HepG2 (cell line): ENCODE results near the gene MGAT1. TPM values are rescaled to one million over a fixed set of nuclear protein-coding genes. Genes with fewer than 3 reads are reported as not detected.
A peak's percentile ranks its signal among the peaks of the same experiment; 100 is the strongest.

ENCODE experiments used
- ATAC-seq: fragments of 200-7000 bp; cut with Tn5 transposase; 3 replicates; pipeline ENCODE4 v1.9.1; 2020; ENCODE audit warnings: mild to moderate bottlenecking, moderate library complexity
- BruUV-seq: library from RNA; stranded (reverse); fragments of 400-500 nt; replicated peaks from 2 replicates; lab custom pipeline; 2021; lab: Mats Ljungman, UMichigan
- CTCF ChIA-PET: fragments of 300-600 bp; formaldehyde crosslinking; extraction: SDS; loops from one replicate; lab custom pipeline; 2021; ENCODE audit warnings: low total read pairs, inconsistent platforms, low intra/inter-chr PET ratio; lab: Yijun Ruan, JAX
- POLR2A ChIA-PET: fragments of 350-600 bp; sonication (Branson Sonifier 250); formaldehyde crosslinking; loops from one replicate; lab custom pipeline; 2020; ENCODE audit warnings: antibody characterized with exemption, inconsistent platforms; lab: Yijun Ruan, JAX
- DNase-seq: peaks from one replicate; pipeline ENCODE4 v3.0.0-alpha.2; 2015; ENCODE audit warnings: low spot score
- FAIRE-seq: peaks from 3 replicates; lab custom pipeline; 2011; peaks lifted over from hg19 to GRCh38; lab: Jason Lieb, UNC
- H2AFZ ChIP-seq: one replicate; pipeline ENCODE4 v1.6.1; 2011; ENCODE audit warnings: low read length, inconsistent platforms
- H3K27ac ChIP-seq: fragments of 300-600 bp; 3 replicates; pipeline ENCODE4 v1.8.0; 2011; ENCODE audit warnings: mixed run types, mild to moderate bottlenecking, mixed read lengths, low read length, inconsistent platforms; ENCODE audit not compliant: insufficient read depth; ENCODE audit errors: extremely low read length
- H3K27me3 ChIP-seq, 2 experiments: fragments of 200-600 bp in 1 of 2; 2 replicates in 1 of 2; 3 replicates in 1 of 2; pipeline versions ENCODE4 v1.6.0 to v1.8.0; 2011; ENCODE audit warnings: low read length in 2 of 2, mild to moderate bottlenecking in 2 of 2, moderate library complexity in 2 of 2, inconsistent platforms in 1 of 2; ENCODE audit not compliant: insufficient read depth in 2 of 2, control insufficient read depth in 1 of 2
- H3K36me3 ChIP-seq, 2 experiments: fragments of 200-600 bp in 1 of 2; replicated peaks in 1 of 2; 2 replicates in 1 of 2; 3 replicates in 1 of 2; pipeline versions ENCODE4 v1.5.1 to v1.8.0; 2011; ENCODE audit warnings: low read length in 2 of 2, inconsistent platforms in 1 of 2; ENCODE audit not compliant: insufficient read depth in 2 of 2, control insufficient read depth in 1 of 2
- H3K4me1 ChIP-seq: 2 replicates; pipeline ENCODE4 v1.5.1; 2012; ENCODE audit warnings: low read length, inconsistent platforms; ENCODE audit not compliant: insufficient read depth
- H3K4me2 ChIP-seq: 2 replicates; pipeline ENCODE4 v1.6.0; 2011; ENCODE audit warnings: low read depth, low read length, inconsistent platforms
- H3K4me3 ChIP-seq, 3 experiments: fragments of 200-600 bp in 1 of 3; sonication (generic), shearing (Covaris generic) in 1 of 3; replicated peaks in 1 of 3; 2 replicates each; pipeline ENCODE4 v1.5.1; 2011 to 2016; ENCODE audit warnings: low read length in 3 of 3, inconsistent platforms in 2 of 3, low read depth in 2 of 3, mild to moderate bottlenecking in 2 of 3, control low read depth in 1 of 3, mixed read lengths in 1 of 3; ENCODE audit not compliant: insufficient read depth in 1 of 3
- H3K79me2 ChIP-seq: one replicate; pipeline ENCODE4 v1.6.1; 2011; ENCODE audit warnings: low read length, inconsistent platforms; ENCODE audit not compliant: insufficient read depth
- H3K9ac ChIP-seq: 2 replicates; pipeline ENCODE4 v1.6.0; 2011; ENCODE audit warnings: mild to moderate bottlenecking, low read depth, low read length, inconsistent platforms; ENCODE audit not compliant: insufficient read depth
- H3K9me3 ChIP-seq: 2 replicates; pipeline ENCODE4 v1.5.1; 2012; ENCODE audit warnings: mild to moderate bottlenecking, low read length
- H4K20me1 ChIP-seq: 2 replicates; pipeline ENCODE4 v1.6.0; 2011; ENCODE audit warnings: inconsistent platforms, mild to moderate bottlenecking, low read length, moderate library complexity; ENCODE audit not compliant: insufficient read depth
- HNF4G ChIP-seq, 2 experiments: sonication (generic) in 1 of 2; formaldehyde crosslinking in 1 of 2; IDR thresholded peaks; 2 replicates each; pipeline versions ENCODE4 v1.4.0 to v1.6.1; 2011 to 2020; ENCODE audit warnings: borderline replicate concordance in 2 of 2, low read depth in 2 of 2, mild to moderate bottlenecking in 2 of 2, low read length in 1 of 2, missing genetic modification reagents in 1 of 2, moderate library complexity in 1 of 2
- KDM2A ChIP-seq: sonication (generic); formaldehyde crosslinking; IDR thresholded peaks from 2 replicates; pipeline ENCODE4 v1.4.0; 2020; ENCODE audit warnings: low read depth, missing genetic modification reagents, borderline replicate concordance
- MYNN ChIP-seq: sonication (generic); formaldehyde crosslinking; IDR thresholded peaks from 2 replicates; pipeline ENCODE4 v1.4.0; 2020; ENCODE audit warnings: mild to moderate bottlenecking, low read depth, missing genetic modification reagents
- NFKBIZ ChIP-seq: IDR thresholded peaks from 2 replicates; pipeline ENCODE4 v1.6.1; 2018; ENCODE audit warnings: missing genetic modification reagents, missing compliant biosample characterization
- POGZ ChIP-seq: sonication (generic); formaldehyde crosslinking; IDR thresholded peaks from 2 replicates; pipeline ENCODE4 v1.4.0; 2020; ENCODE audit warnings: mild to moderate bottlenecking, missing genetic modification reagents
- PRMT3 ChIP-seq: sonication (generic); formaldehyde crosslinking; IDR thresholded peaks from 2 replicates; pipeline ENCODE4 v1.8.1; 2022; ENCODE audit warnings: low read depth, mild to moderate bottlenecking, moderate library complexity, missing genetic modification reagents, borderline replicate concordance
- RBFOX2 ChIP-seq: fragments of 200-400 bp; formaldehyde crosslinking; IDR thresholded peaks from 2 replicates; pipeline ENCODE4 v1.6.1; 2017; ENCODE audit warnings: low read depth, mild to moderate bottlenecking, low read length
- ZBTB8A ChIP-seq: sonication (generic); formaldehyde crosslinking; IDR thresholded peaks from 2 replicates; pipeline ENCODE4 v1.4.0; 2020; ENCODE audit warnings: mild to moderate bottlenecking, low read depth, missing genetic modification reagents, borderline replicate concordance
- ZNF335 ChIP-seq: sonication (generic); formaldehyde crosslinking; IDR thresholded peaks from 2 replicates; pipeline ENCODE4 v1.4.0; 2020; ENCODE audit warnings: missing genetic modification reagents
- ZNF567 ChIP-seq: sonication (generic); formaldehyde crosslinking; IDR thresholded peaks from 2 replicates; pipeline ENCODE4 v1.8.1; 2023; ENCODE audit warnings: mild to moderate bottlenecking, missing genetic modification reagents, borderline replicate concordance
- ZNF605 ChIP-seq: sonication (generic); formaldehyde crosslinking; IDR thresholded peaks from 2 replicates; pipeline ENCODE4 v1.8.0; 2022; ENCODE audit warnings: mild to moderate bottlenecking, missing genetic modification reagents
- ZNF670 ChIP-seq: sonication (generic); formaldehyde crosslinking; IDR thresholded peaks from 2 replicates; pipeline ENCODE4 v1.8.0; 2022; ENCODE audit warnings: mild to moderate bottlenecking, missing genetic modification reagents, borderline replicate concordance
- WGBS: methylation state at CpG from one replicate; pipeline ENCODE4 v1.1.6; 2017; ENCODE audit warnings: low lambda C conversion rate; 5-methylcytosine and 5-hydroxymethylcytosine counted together
- in situ Hi-C: cut with HindIII; loops from 2 replicates; pipeline ENCODE4 v1.10.0; 2017; ENCODE audit warnings: low pct_unique_long_range_greater_than_20kb; ENCODE audit not compliant: extremely low pct_ligation_motif_present
- intact Hi-C: fragments of 100-400 bp; cut with micrococcal nuclease; formaldehyde crosslinking; loops from one replicate; pipeline ENCODE4 v1.10.0; 2022; ENCODE audit not compliant: unreplicated experiment
- polyA plus RNA-seq, 8 experiments: library from polyadenylated mRNA; depleted of rRNA in 3 of 8; stranded (reverse) in 7 of 8; unstranded in 1 of 8; fragments of >200 nt; fragmentation: Illumina TruSeq in 4 of 8; extraction: Trizol in 4 of 8; gene quantifications; 2 replicates each; pipeline versions ENCODE4 v1.2.1 to v1.2.3, GENCODE V29; 2011 to 2016; ENCODE audit warnings: low read depth in 4 of 8, missing spikeins in 1 of 8, mixed read lengths in 1 of 8; ENCODE audit not compliant: insufficient read depth in 1 of 8
- total RNA-seq, 5 experiments: library from RNA; depleted of rRNA; stranded (reverse); fragments of >200 nt; fragmentation: Illumina TruSeq; extraction: Trizol; gene quantifications; 2 replicates each; pipeline ENCODE4 v1.2.3, GENCODE V29; 2016; ENCODE audit warnings: low read depth in 1 of 5
- TF ChIP-seq, protein P1 (sequence below): sonication (generic); formaldehyde crosslinking; IDR thresholded peaks from 2 replicates; pipeline ENCODE4; 2020; ENCODE audit warnings: missing genetic modification reagents, mild to moderate bottlenecking, borderline replicate concordance
- TF ChIP-seq, protein P2 (sequence below): sonication (generic); formaldehyde crosslinking; IDR thresholded peaks from 2 replicates; pipeline ENCODE4 v1.4.0; 2020; ENCODE audit warnings: missing genetic modification reagents

Gene MGAT1
- total and polyA plus RNA-seq, 2 of the 13 experiments (the other 11 are each of a cell fraction or from before 2014, with no cell fraction given), result 50.1 to 55.3 TPM

- TF ChIP-seq, protein P1, sequence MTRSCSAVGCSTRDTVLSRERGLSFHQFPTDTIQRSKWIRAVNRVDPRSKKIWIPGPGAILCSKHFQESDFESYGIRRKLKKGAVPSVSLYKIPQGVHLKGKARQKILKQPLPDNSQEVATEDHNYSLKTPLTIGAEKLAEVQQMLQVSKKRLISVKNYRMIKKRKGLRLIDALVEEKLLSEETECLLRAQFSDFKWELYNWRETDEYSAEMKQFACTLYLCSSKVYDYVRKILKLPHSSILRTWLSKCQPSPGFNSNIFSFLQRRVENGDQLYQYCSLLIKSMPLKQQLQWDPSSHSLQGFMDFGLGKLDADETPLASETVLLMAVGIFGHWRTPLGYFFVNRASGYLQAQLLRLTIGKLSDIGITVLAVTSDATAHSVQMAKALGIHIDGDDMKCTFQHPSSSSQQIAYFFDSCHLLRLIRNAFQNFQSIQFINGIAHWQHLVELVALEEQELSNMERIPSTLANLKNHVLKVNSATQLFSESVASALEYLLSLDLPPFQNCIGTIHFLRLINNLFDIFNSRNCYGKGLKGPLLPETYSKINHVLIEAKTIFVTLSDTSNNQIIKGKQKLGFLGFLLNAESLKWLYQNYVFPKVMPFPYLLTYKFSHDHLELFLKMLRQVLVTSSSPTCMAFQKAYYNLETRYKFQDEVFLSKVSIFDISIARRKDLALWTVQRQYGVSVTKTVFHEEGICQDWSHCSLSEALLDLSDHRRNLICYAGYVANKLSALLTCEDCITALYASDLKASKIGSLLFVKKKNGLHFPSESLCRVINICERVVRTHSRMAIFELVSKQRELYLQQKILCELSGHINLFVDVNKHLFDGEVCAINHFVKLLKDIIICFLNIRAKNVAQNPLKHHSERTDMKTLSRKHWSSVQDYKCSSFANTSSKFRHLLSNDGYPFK, result no peak
- 0 out of 2 replicates have a peak, but pooled peaks have one; percentile 6 for TF ChIP-seq ZBTB8A (CRISPR knock-in tag)
These were observed 7.0 kb upstream of the MGAT1 start (continued) for GRCh38 chr5:180809403-180810209.

DNA sequence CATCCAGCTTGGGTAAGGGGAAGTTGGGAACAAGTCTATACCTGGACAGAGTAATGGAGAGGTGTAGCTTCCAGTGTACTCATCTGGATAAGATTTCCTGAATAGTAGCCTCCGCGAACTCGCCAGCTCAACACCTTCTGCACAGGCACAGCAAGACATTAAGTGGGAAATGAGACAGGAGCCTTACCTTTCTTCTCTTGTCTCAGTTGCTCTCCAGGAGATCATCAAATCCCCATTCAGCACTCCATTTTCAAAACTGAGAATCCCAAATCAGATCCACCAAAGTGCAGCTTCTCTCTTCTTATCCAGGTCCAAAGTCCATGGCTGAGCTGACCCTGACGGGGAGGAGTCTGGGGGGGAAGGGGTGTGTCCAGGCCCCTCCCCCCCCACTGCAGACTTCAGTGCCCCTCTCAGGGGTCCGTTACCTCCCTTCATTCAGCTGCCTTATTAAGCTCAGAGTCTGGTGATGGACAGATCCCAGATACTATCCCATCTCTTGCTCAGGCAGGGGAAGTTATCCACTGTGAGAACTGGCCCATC lies 5.9 kb upstream of the MGAT1 start:
- POLR2A ChIA-PET, result interaction anchor here (0.5 to 3.3 kb wide), 9 partner anchors 8 to 77 kb away, joined by 3 to 14 read pairs (median 4); partner anchors contain the start of gene ZFP62
- Histone ChIP-seq H3K4me3 (peak overlapping the region; percentile 72 to 85 (median 79)), H3K27ac (peak overlapping the region; percentile 100), H3K4me2 (peak overlapping the region; percentile 79), H2AFZ (no peak overlapping the region), H3K9ac (peak overlapping the region; percentile 89), H3K27me3 (no peaks in the 10 kb centered on the region; a peak in 1 of 5 replicates), H3K4me1 (peaks cover 65% of the 10 kb centered on the region), H3K79me2 (peaks cover 56% of the 10 kb centered on the region), H3K9me3 (no peaks in the 10 kb centered on the region), H3K36me3 (peaks cover 0 to 3% of the 10 kb centered on the region in 2 experiments; a peak in 1 of 5 replicates), H4K20me1 (peaks cover 31% of the 10 kb centered on the region)
- FAIRE-seq (peak; percentile 70), ATAC-seq (peak; percentile 1; the same call in 2 of the 3 replicates), DNase-seq (peak; percentile 74)
- BruUV-seq, result no TSS peak
- CTCF ChIA-PET, result no interaction called here
- in situ Hi-C loops, result no loop called here
- intact Hi-C loops, result no loop called here
- WGBS, result 11% methylated on average over 4 of the region's 5 CpGs
- TF ChIP-seq ZNF670 (no peak), NFKBIZ (CRISPR knock-in tag) (no peak), PRMT3 (CRISPR knock-in tag) (no peak), ZNF605 (CRISPR knock-in tag) (peak; percentile 26; the same call in 1 of the 2 replicates), ZNF335 (CRISPR knock-in tag) (no peak), MYNN (CRISPR knock-in tag) (no peak), RBFOX2 (peak; percentile 46; the same call in 1 of the 2 replicates), HNF4G (IDR thresholded peaks at IDR 0.05; ENCODE audit: borderline replicate concordance, low read depth, low read length) (peak; percentile 90), HNF4G (CRISPR knock-in tag; IDR thresholded peaks at IDR 0.05; ENCODE audit: borderline replicate concordance, low read depth) (peak; percentile 75; the same call in 1 of the 2 replicates), POGZ (no peak), KDM2A (CRISPR knock-in tag) (no peak), ZNF567 (CRISPR knock-in tag) (no peak)
- TF ChIP-seq, protein P2, sequence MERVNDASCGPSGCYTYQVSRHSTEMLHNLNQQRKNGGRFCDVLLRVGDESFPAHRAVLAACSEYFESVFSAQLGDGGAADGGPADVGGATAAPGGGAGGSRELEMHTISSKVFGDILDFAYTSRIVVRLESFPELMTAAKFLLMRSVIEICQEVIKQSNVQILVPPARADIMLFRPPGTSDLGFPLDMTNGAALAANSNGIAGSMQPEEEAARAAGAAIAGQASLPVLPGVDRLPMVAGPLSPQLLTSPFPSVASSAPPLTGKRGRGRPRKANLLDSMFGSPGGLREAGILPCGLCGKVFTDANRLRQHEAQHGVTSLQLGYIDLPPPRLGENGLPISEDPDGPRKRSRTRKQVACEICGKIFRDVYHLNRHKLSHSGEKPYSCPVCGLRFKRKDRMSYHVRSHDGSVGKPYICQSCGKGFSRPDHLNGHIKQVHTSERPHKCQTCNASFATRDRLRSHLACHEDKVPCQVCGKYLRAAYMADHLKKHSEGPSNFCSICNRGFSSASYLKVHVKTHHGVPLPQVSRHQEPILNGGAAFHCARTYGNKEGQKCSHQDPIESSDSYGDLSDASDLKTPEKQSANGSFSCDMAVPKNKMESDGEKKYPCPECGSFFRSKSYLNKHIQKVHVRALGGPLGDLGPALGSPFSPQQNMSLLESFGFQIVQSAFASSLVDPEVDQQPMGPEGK (CRISPR knock-in tag), result peak; percentile 87
